ENCODE data around the gene BBOF1.

GRCh38 chr14:74083784-74084276 lies 64.7 kb downstream of the BBOF1 start:
- TF ChIP-seq, protein P1, sequence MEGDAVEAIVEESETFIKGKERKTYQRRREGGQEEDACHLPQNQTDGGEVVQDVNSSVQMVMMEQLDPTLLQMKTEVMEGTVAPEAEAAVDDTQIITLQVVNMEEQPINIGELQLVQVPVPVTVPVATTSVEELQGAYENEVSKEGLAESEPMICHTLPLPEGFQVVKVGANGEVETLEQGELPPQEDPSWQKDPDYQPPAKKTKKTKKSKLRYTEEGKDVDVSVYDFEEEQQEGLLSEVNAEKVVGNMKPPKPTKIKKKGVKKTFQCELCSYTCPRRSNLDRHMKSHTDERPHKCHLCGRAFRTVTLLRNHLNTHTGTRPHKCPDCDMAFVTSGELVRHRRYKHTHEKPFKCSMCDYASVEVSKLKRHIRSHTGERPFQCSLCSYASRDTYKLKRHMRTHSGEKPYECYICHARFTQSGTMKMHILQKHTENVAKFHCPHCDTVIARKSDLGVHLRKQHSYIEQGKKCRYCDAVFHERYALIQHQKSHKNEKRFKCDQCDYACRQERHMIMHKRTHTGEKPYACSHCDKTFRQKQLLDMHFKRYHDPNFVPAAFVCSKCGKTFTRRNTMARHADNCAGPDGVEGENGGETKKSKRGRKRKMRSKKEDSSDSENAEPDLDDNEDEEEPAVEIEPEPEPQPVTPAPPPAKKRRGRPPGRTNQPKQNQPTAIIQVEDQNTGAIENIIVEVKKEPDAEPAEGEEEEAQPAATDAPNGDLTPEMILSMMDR (conservative IDR thresholded peaks at IDR 0.05; ENCODE audit: low read depth, low read length), result no peak
- TF ChIP-seq, protein P2, sequence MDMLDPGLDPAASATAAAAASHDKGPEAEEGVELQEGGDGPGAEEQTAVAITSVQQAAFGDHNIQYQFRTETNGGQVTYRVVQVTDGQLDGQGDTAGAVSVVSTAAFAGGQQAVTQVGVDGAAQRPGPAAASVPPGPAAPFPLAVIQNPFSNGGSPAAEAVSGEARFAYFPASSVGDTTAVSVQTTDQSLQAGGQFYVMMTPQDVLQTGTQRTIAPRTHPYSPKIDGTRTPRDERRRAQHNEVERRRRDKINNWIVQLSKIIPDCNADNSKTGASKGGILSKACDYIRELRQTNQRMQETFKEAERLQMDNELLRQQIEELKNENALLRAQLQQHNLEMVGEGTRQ (IDR thresholded peaks at IDR 0.05; ENCODE audit: low read depth, low read length), result no peak
- TF ChIP-seq POLR2A (IDR thresholded peaks at IDR 0.05; ENCODE audit: low read depth, low read length), result no peak
- TF ChIP-seq CHD1 (IDR thresholded peaks at IDR 0.05; ENCODE audit: low read depth, low read length), result no peak
